ENCODE data around the gene UPF1. TPM values are rescaled to one million over a fixed set of nuclear protein-coding genes. Genes with fewer than 3 reads are reported as not detected.

Gene UPF1
- polyA plus RNA-seq, 3 donors = 2.6 to 43.7 (median 3.2) TPM

DNA sequence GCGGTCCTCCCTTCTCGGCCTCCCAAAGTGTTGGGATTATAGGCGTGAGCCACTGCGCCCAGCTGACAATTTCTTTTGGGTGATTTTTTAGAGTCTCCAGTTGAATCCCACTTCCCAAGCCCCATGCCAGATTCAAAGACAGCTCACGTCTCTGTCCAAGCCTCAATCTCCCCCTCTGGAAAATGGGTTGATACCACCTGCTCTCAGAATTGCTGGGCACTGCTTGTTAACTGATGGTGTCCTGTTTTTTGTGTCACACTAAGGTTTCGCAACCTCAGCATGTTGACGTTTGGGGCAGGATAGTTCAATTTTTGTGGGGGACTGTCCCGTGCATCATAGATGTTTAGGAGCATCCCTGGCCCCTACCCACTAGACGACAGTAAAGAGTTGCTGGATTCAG is 14.2 kb upstream of the UPF1 start:
- no peaks in the 10 kb centered on the region for H4K20me1 ChIP-seq (ENCODE audit: insufficient read depth, low read length)
- intact Hi-C loops (cut with micrococcal nuclease) = no loop called here
- H3K27me3 ChIP-seq (ENCODE audit: control insufficient read depth in 2 of 2, insufficient read depth in 2 of 2, low read length in 2 of 2) = peaks cover 0 to 4% of the 10 kb centered on the region in 2 donors
- H2AFZ ChIP-seq (ENCODE audit: insufficient read depth, low read depth, low read length, poor library complexity, severe bottlenecking) = no peak overlapping the region
- H3K9me3 Mint-ChIP-seq = peaks cover 0 to 3% (median 0%) of the 10 kb centered on the region in 7 donors
- H3K79me2 ChIP-seq (ENCODE audit: insufficient read depth, low read length) = no peaks in the 10 kb centered on the region
- no peaks in the 10 kb centered on the region for H3K4me1 Mint-ChIP-seq
- H3K36me3 Mint-ChIP-seq = no peaks in the 10 kb centered on the region
- no peak overlapping the region for H3K4me3 Mint-ChIP-seq
- no peaks in the 10 kb centered on the region for H3K36me3 ChIP-seq (replicated peaks in 1 of 2; ENCODE audit: control insufficient read depth in 1 of 2, insufficient read depth in 2 of 2, low read length in 2 of 2)
- WGBS (ENCODE audit: insufficient coverage) = no CpG with 5 or more reads among the region's 9 CpGs
- H3K4me3 ChIP-seq (replicated peaks in 1 of 3; ENCODE audit: low read depth in 2 of 3, low read length in 3 of 3) = no peak overlapping the region
- H3K27me3 Mint-ChIP-seq (ENCODE audit: low read depth in 3 of 3) = peaks cover 17 to 32% (median 29%) of the 10 kb centered on the region in 3 donors
- no peak for DNase-seq
- no peak overlapping the region for H3K9ac ChIP-seq (ENCODE audit: insufficient read depth, low read length, poor library complexity, severe bottlenecking)
- TF ChIP-seq CTCF (IDR thresholded peaks at IDR 0.05) = no peak
- H3K4me1 ChIP-seq (ENCODE audit: control insufficient read depth in 1 of 2, insufficient read depth in 2 of 2, low read length in 2 of 2) = no peaks in the 10 kb centered on the region
- H3K27ac Mint-ChIP-seq = no peak overlapping the region
- no peaks in the 10 kb centered on the region for H3K9me3 ChIP-seq (replicated peaks in 1 of 2; ENCODE audit: control insufficient read depth in 1 of 2, insufficient read depth in 1 of 2, low read length in 2 of 2)
- no peak overlapping the region for H3K27ac ChIP-seq (ENCODE audit: low read depth in 1 of 2, low read length in 2 of 2)
- H3K4me2 ChIP-seq (replicated peaks; ENCODE audit: extremely low read depth, low read length, poor library complexity, severe bottlenecking) = no peak overlapping the region

- TF ChIP-seq CTCF (IDR thresholded peaks at IDR 0.05) = no peak
- Mint-ChIP-seq H3K9me3 (peaks cover 4 to 21% (median 19%) of the 10 kb centered on the region in 7 donors), H3K27ac (no peak overlapping the region), H3K27me3 (ENCODE audit: low read depth in 3 of 3) (peaks cover 22 to 31% (median 25%) of the 10 kb centered on the region in 3 donors), H3K4me3 (no peak overlapping the region), H3K4me1 (peaks cover 16% of the 10 kb centered on the region), H3K36me3 (no peaks in the 10 kb centered on the region)
- DNase-seq = no peak
- Histone ChIP-seq H3K9ac (ENCODE audit: insufficient read depth, low read length, poor library complexity, severe bottlenecking) (no peak overlapping the region), H2AFZ (ENCODE audit: insufficient read depth, low read depth, low read length, poor library complexity, severe bottlenecking) (no peak overlapping the region), H3K36me3 (replicated peaks in 1 of 2; ENCODE audit: control insufficient read depth in 1 of 2, insufficient read depth in 2 of 2, low read length in 2 of 2) (no peaks in the 10 kb centered on the region), H3K27ac (ENCODE audit: low read depth in 1 of 2, low read length in 2 of 2) (no peak overlapping the region), H3K9me3 (replicated peaks in 1 of 2; ENCODE audit: control insufficient read depth in 1 of 2, insufficient read depth in 1 of 2, low read length in 2 of 2) (peaks cover 7 to 14% of the 10 kb centered on the region in 2 donors), H4K20me1 (ENCODE audit: insufficient read depth, low read length) (peaks cover 15% of the 10 kb centered on the region), H3K4me1 (ENCODE audit: control insufficient read depth in 1 of 2, insufficient read depth in 2 of 2, low read length in 2 of 2) (peaks cover 16 to 17% of the 10 kb centered on the region in 2 donors), H3K4me2 (replicated peaks; ENCODE audit: extremely low read depth, low read length, poor library complexity, severe bottlenecking) (no peak overlapping the region), H3K79me2 (ENCODE audit: insufficient read depth, low read length) (peaks cover 25% of the 10 kb centered on the region), H3K27me3 (ENCODE audit: control insufficient read depth in 2 of 2, insufficient read depth in 2 of 2, low read length in 2 of 2) (no peaks in the 10 kb centered on the region), H3K4me3 (replicated peaks in 1 of 3; ENCODE audit: low read depth in 2 of 3, low read length in 3 of 3) (no peak overlapping the region)
- 58% methylated on average over 3 of the region's 6 CpGs for WGBS (ENCODE audit: insufficient coverage)
- intact Hi-C loops (cut with micrococcal nuclease) = no loop called here
These were observed 3.0 kb upstream of the UPF1 start for GRCh38 chr19:18828786-18829185.

Measured in CD14-positive monocyte (primary cell).